ENCODE data around the gene HNRNPLL. TPM values are rescaled to one million over a fixed set of nuclear protein-coding genes. Genes with fewer than 3 reads are reported as not detected.

HNRNPLL gene
- total RNA-seq, 1 experiment from 2014 or later, result 59.4 TPM

DNA sequence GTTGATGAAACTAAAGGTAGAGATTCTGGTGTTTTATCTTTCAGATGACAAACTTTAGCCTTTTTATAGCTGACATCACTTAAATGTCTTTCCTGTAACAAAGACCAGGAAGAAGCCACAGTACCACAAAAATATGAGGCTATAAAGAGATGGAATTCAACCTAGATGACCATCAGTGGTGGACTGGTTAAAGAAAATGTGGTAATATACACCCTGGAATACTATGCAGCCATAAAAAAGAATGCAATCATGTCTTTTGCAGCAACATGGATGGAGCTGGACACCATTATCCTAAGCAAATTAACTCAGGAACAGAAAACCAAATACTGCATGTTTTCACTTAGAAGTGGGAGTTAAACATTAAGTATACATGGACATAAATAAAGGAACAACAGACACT lies 18.3 kb upstream of the HNRNPLL start:
- intact Hi-C loops (cut with micrococcal nuclease; ENCODE audit: unreplicated experiment), result no loop called here
- no TSS peak for BruUV-seq (replicated peaks)
- no peak overlapping the region for H3K27ac Mint-ChIP-seq (ENCODE audit: unreplicated experiment)
- peaks cover 15% of the 10 kb centered on the region for H3K4me1 Mint-ChIP-seq (ENCODE audit: low read depth, unreplicated experiment)
- no peaks in the 10 kb centered on the region for H3K27me3 ChIP-seq (replicated peaks; ENCODE audit: control insufficient read depth, insufficient read depth, low read length)
- no peak for DNase-seq
- H3K4me3 Mint-ChIP-seq (ENCODE audit: unreplicated experiment), result no peak overlapping the region
- ChIA-PET POLR2A (no interaction called here), CTCF (no interaction called here)
- TF ChIP-seq, protein P1, sequence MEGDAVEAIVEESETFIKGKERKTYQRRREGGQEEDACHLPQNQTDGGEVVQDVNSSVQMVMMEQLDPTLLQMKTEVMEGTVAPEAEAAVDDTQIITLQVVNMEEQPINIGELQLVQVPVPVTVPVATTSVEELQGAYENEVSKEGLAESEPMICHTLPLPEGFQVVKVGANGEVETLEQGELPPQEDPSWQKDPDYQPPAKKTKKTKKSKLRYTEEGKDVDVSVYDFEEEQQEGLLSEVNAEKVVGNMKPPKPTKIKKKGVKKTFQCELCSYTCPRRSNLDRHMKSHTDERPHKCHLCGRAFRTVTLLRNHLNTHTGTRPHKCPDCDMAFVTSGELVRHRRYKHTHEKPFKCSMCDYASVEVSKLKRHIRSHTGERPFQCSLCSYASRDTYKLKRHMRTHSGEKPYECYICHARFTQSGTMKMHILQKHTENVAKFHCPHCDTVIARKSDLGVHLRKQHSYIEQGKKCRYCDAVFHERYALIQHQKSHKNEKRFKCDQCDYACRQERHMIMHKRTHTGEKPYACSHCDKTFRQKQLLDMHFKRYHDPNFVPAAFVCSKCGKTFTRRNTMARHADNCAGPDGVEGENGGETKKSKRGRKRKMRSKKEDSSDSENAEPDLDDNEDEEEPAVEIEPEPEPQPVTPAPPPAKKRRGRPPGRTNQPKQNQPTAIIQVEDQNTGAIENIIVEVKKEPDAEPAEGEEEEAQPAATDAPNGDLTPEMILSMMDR (IDR thresholded peaks at IDR 0.05; ENCODE audit: insufficient read depth in 1 of 2, low read depth in 1 of 2, low read length in 1 of 2, severe bottlenecking in 1 of 2, unreplicated experiment in 1 of 2), result no peak
- H3K4me1 ChIP-seq, result peaks cover 8% of the 10 kb centered on the region; the same call in 1 of the 2 replicates
- no peaks in the 10 kb centered on the region for H3K27me3 Mint-ChIP-seq (ENCODE audit: insufficient read depth, unreplicated experiment)
- H3K4me3 ChIP-seq (ENCODE audit: low read depth, low read length), result no peak overlapping the region
- H3K36me3 Mint-ChIP-seq (ENCODE audit: insufficient read depth, unreplicated experiment), result peaks cover 7% of the 10 kb centered on the region
- H3K9me3 ChIP-seq, result no peaks in the 10 kb centered on the region
- no peaks in the 10 kb centered on the region for H3K9me3 Mint-ChIP-seq (ENCODE audit: unreplicated experiment)
- no peaks in the 10 kb centered on the region for H3K36me3 ChIP-seq (ENCODE audit: control insufficient read depth, insufficient read depth, low read length)

DNA sequence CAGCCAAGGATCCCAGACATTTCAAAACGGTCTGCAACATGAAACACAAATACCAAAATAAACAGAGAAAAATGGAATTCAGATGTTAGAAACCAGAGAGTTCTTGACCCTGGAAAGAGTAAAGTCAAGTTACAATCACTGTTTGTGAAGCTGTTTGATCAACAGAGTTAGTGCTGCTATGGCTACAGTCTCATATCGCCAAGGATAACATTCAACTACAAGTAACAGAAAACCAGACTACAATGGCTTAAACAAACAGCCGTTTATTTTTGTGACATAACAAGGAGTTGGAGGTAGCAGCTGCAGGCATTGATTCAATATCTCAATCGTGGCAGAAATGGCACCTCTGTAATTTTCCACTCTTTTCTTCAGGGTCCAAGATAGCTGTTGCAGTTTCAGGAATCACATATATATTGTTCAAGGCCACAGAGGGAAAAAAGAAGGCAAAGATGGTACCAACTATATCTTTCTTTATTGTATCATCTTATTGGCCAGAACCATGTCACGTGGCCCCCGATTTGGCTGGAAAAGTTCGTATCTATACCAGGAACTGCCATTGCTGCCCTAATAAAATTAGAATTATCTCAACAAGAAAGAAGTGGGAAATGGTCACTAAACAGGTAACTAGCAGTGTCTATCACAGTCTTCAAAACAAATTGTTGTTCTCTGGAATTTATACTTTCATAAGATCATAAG lies 17.7 kb upstream of the HNRNPLL start:
- Histone ChIP-seq H3K4me3 (ENCODE audit: low read depth, low read length) (no peak overlapping the region), H3K27me3 (replicated peaks; ENCODE audit: control insufficient read depth, insufficient read depth, low read length) (no peaks in the 10 kb centered on the region), H3K4me1 (0 out of 2 replicates have a peak, but pooled peaks cover 5% of the 10 kb centered on the region), H3K36me3 (ENCODE audit: control insufficient read depth, insufficient read depth, low read length) (no peaks in the 10 kb centered on the region), H3K9me3 (no peaks in the 10 kb centered on the region)
- H3K9me3 Mint-ChIP-seq (ENCODE audit: unreplicated experiment), result no peaks in the 10 kb centered on the region
- peaks cover 15% of the 10 kb centered on the region for H3K4me1 Mint-ChIP-seq (ENCODE audit: low read depth, unreplicated experiment)
- BruUV-seq (replicated peaks), result no TSS peak
- peaks cover 7% of the 10 kb centered on the region for H3K36me3 Mint-ChIP-seq (ENCODE audit: insufficient read depth, unreplicated experiment)
- CTCF ChIA-PET, result interaction anchor here (1.2 kb wide), 1 partner anchor 39 kb away, joined by 3 read pairs; no protein-coding TSS in a partner anchor
- H3K27ac Mint-ChIP-seq (ENCODE audit: unreplicated experiment), result no peak overlapping the region
- TF ChIP-seq, protein P1 (IDR thresholded peaks at IDR 0.05; ENCODE audit: insufficient read depth in 1 of 2, low read depth in 1 of 2, low read length in 1 of 2, severe bottlenecking in 1 of 2, unreplicated experiment in 1 of 2), result no peak
- POLR2A ChIA-PET, result no interaction called here
- H3K27me3 Mint-ChIP-seq (ENCODE audit: insufficient read depth, unreplicated experiment), result no peaks in the 10 kb centered on the region
- DNase-seq, result no peak
- intact Hi-C loops (cut with micrococcal nuclease; ENCODE audit: unreplicated experiment), result no loop called here
- H3K4me3 Mint-ChIP-seq (ENCODE audit: unreplicated experiment), result no peak overlapping the region

DNA sequence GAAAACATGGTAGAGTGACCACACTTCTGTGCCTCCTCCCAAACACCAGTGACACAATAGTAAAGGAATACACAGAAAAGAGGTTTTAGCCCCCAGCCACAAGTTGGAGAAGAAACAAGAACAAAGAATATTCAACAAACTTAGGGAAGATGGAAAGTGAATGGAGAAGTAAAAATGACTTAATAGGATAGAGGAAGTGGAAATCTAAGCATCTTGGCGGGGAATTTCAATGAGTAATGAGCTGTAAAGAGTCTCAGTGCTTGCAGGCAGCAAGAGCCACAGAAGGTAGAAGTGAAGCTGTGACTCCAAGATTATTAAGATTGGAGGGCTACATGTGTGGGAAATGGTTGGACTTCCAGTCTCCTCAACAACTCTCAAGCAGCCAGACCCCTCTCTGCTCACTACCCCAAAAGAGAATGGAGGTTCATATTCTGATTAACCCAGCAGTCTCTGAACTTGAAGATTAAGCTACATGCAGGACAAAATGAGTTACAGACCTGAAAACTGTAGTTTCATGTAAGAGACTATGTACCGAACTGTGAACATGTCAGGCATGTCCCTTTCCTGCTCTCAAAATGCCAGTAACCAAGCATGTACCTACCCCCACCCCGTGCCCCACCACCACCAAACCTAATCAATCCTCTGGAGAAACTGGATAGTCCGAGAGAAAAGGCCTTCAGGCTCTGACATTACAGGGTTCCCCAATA lies 16.9 kb upstream of the HNRNPLL start:
- CTCF ChIA-PET, result interaction anchor here (1.2 kb wide), 1 partner anchor 38 kb away, joined by 3 read pairs; no protein-coding TSS in a partner anchor
- BruUV-seq (replicated peaks), result no TSS peak
- Histone ChIP-seq H3K9me3 (no peaks in the 10 kb centered on the region), H3K36me3 (ENCODE audit: control insufficient read depth, insufficient read depth, low read length) (no peaks in the 10 kb centered on the region), H3K4me1 (no peaks in the 10 kb centered on the region), H3K4me3 (ENCODE audit: low read depth, low read length) (no peak overlapping the region), H3K27me3 (replicated peaks; ENCODE audit: control insufficient read depth, insufficient read depth, low read length) (no peaks in the 10 kb centered on the region)
- Mint-ChIP-seq H3K27ac (ENCODE audit: unreplicated experiment) (no peak overlapping the region), H3K9me3 (ENCODE audit: unreplicated experiment) (no peaks in the 10 kb centered on the region), H3K36me3 (ENCODE audit: insufficient read depth, unreplicated experiment) (peaks cover 2% of the 10 kb centered on the region), H3K27me3 (ENCODE audit: insufficient read depth, unreplicated experiment) (no peaks in the 10 kb centered on the region), H3K4me1 (ENCODE audit: low read depth, unreplicated experiment) (peaks cover 8% of the 10 kb centered on the region), H3K4me3 (ENCODE audit: unreplicated experiment) (no peak overlapping the region)
- intact Hi-C loops (cut with micrococcal nuclease; ENCODE audit: unreplicated experiment), result no loop called here
- DNase-seq, result no peak
- TF ChIP-seq, protein P1 (IDR thresholded peaks at IDR 0.05; ENCODE audit: insufficient read depth in 1 of 2, low read depth in 1 of 2, low read length in 1 of 2, severe bottlenecking in 1 of 2, unreplicated experiment in 1 of 2), result no peak
- POLR2A ChIA-PET, result interaction anchor here (1.0 kb wide), 1 partner anchor 132 kb away, joined by 11 read pairs; the partner anchor contains the start of gene SRSF7

Data from Caco-2 (cell line).